Endothelial cell of umbilical vein (primary cell): ENCODE measurements around the gene ADSL. TPM values are rescaled to one million over a fixed set of nuclear protein-coding genes. Genes with fewer than 3 reads are reported as not detected.

Experiments
- BruUV-seq: library from RNA; stranded (reverse); fragments of 400-500 nt; replicated peaks from 2 replicates; lab custom pipeline; 2021; lab: Mats Ljungman, UMichigan
- CTCF ChIA-PET: fragments of 300-600, 350-600 bp; sonication (Branson Sonifier 250); formaldehyde crosslinking; loops from one replicate; lab custom pipeline; 2021; ENCODE audit warnings: antibody characterized with exemption, inconsistent platforms; lab: Charles Lee
- POLR2A ChIA-PET: fragments of 300-600, 350-600 bp; sonication (Branson Sonifier 250); formaldehyde crosslinking; loops from one replicate; lab custom pipeline; 2021; ENCODE audit warnings: antibody characterized with exemption, inconsistent platforms; lab: Charles Lee
- DNase-seq: peaks from one replicate; pipeline ENCODE4 v3.0.0-alpha.2; 2011; ENCODE audit warnings: low read depth, low spot score
- FAIRE-seq: peaks from 2 replicates; lab custom pipeline; 2011; peaks lifted over from hg19 to GRCh38; lab: Jason Lieb, UNC
- H2AFZ ChIP-seq: 2 replicates; pipeline ENCODE4 v1.6.0; 2012; ENCODE audit warnings: low read depth, low read length, control low read depth, inconsistent platforms
- H3K27ac ChIP-seq: 2 replicates; pipeline ENCODE4 v1.5.1; 2011; ENCODE audit warnings: low read depth, mild to moderate bottlenecking, control low read depth, low read length, moderate library complexity; ENCODE audit not compliant: insufficient read depth
- H3K27me3 ChIP-seq, 2 experiments: 2 replicates each; pipeline versions ENCODE4 v1.6.0 to v1.6.1; 2011; ENCODE audit warnings: low read length in 2 of 2, mixed read lengths in 1 of 2; ENCODE audit not compliant: control insufficient read depth in 2 of 2, insufficient read depth in 2 of 2
- H3K36me3 ChIP-seq, 2 experiments: 2 replicates in 1 of 2; 3 replicates in 1 of 2; pipeline ENCODE4 v1.5.1; 2011; ENCODE audit warnings: low read length in 2 of 2, mild to moderate bottlenecking in 1 of 2, moderate library complexity in 1 of 2; ENCODE audit not compliant: control insufficient read depth in 2 of 2, insufficient read depth in 2 of 2; ENCODE audit errors: extremely low read depth in 1 of 2
- H3K4me1 ChIP-seq: 3 replicates; pipeline ENCODE4 v1.5.1; 2011; ENCODE audit warnings: mild to moderate bottlenecking, low read length; ENCODE audit not compliant: control insufficient read depth, insufficient read depth; ENCODE audit errors: extremely low read depth
- H3K4me2 ChIP-seq: 2 replicates; pipeline ENCODE4 v1.6.1; 2011; ENCODE audit warnings: low read length, control low read depth, mixed read lengths; ENCODE audit not compliant: insufficient read depth
- H3K4me3 ChIP-seq, 3 experiments: fragments of 200-600 bp in 1 of 3; sonication (generic), shearing (Covaris generic) in 1 of 3; replicated peaks in 1 of 3; 2 replicates each; pipeline ENCODE4 v1.5.1; 2011 to 2016; ENCODE audit warnings: control low read depth in 3 of 3, low read length in 3 of 3, mild to moderate bottlenecking in 2 of 3, inconsistent platforms in 1 of 3, low read depth in 1 of 3, moderate library complexity in 1 of 3; ENCODE audit not compliant: insufficient read depth in 1 of 3
- H3K79me2 ChIP-seq: 2 replicates; pipeline ENCODE4 v1.6.0; 2012; ENCODE audit warnings: low read length, inconsistent platforms; ENCODE audit not compliant: control insufficient read depth, insufficient read depth
- H3K9ac ChIP-seq: replicated peaks from 2 replicates; pipeline ENCODE3; 2011; ENCODE audit warnings: low read length, control low read depth; ENCODE audit not compliant: insufficient read depth; ENCODE audit errors: extremely low read depth
- H3K9me1 ChIP-seq: replicated peaks from 3 replicates; pipeline ENCODE4 v1.6.0; 2011; ENCODE audit warnings: mild to moderate bottlenecking, low read length; ENCODE audit not compliant: control insufficient read depth, insufficient read depth; ENCODE audit errors: extremely low read depth
- H3K9me3 ChIP-seq: replicated peaks from 2 replicates; pipeline ENCODE4 v1.5.1; 2012; ENCODE audit warnings: low read length, inconsistent platforms; ENCODE audit not compliant: control insufficient read depth, insufficient read depth
- H4K20me1 ChIP-seq: replicated peaks from 2 replicates; pipeline ENCODE3; 2011; ENCODE audit warnings: mild to moderate bottlenecking, low read length; ENCODE audit not compliant: control insufficient read depth, insufficient read depth; ENCODE audit errors: extremely low read depth
- EZH2 ChIP-seq: IDR thresholded peaks from 2 replicates; pipeline ENCODE4 v1.6.1; 2012; ENCODE audit warnings: borderline replicate concordance, low read depth, mild to moderate bottlenecking, moderate library complexity, low read length, inconsistent platforms; ENCODE audit not compliant: severe bottlenecking
- FOS ChIP-seq: IDR thresholded peaks from 2 replicates; pipeline ENCODE4 v1.6.1; 2011; ENCODE audit warnings: mild to moderate bottlenecking, low read length, moderate library complexity, borderline replicate concordance; ENCODE audit not compliant: insufficient read depth
- GATA2 ChIP-seq: IDR thresholded peaks from 2 replicates; pipeline ENCODE4 v1.7.0; 2011; ENCODE audit warnings: low read depth, mild to moderate bottlenecking, moderate library complexity, mixed read lengths, low read length; ENCODE audit not compliant: insufficient read length, insufficient read depth
- JUN ChIP-seq: IDR thresholded peaks from 2 replicates; pipeline ENCODE4 v1.6.1; 2011; ENCODE audit warnings: borderline replicate concordance, low read depth; ENCODE audit not compliant: insufficient read length, insufficient read depth
- MAX ChIP-seq: IDR thresholded peaks from 2 replicates; pipeline ENCODE4 v1.6.1; 2011; ENCODE audit not compliant: insufficient read depth, insufficient read length
- POLR2A ChIP-seq: IDR thresholded peaks from 2 replicates; pipeline ENCODE4 v1.6.1; 2012; ENCODE audit warnings: low read depth, mild to moderate bottlenecking, control low read depth, low read length
- POLR2AphosphoS5 ChIP-seq: IDR thresholded peaks from 2 replicates; pipeline ENCODE4 v1.6.1; 2012; ENCODE audit warnings: low read depth, mild to moderate bottlenecking, control low read depth, low read length, moderate library complexity; ENCODE audit not compliant: insufficient read depth
- dilution Hi-C: fragments of 300-500 bp; cut with MboI; formaldehyde crosslinking; loops from one replicate; pipeline ENCODE4 v1.15.0; 2019; ENCODE audit warnings: low sequenced_read_pairs; ENCODE audit not compliant: extremely low pct_ligation_motif_present
- intact Hi-C: fragments of 100-400 bp; cut with micrococcal nuclease; formaldehyde crosslinking; loops from one replicate; pipeline ENCODE4 v1.10.0; 2022
- polyA plus RNA-seq, 4 experiments: library from polyadenylated mRNA; depleted of rRNA in 3 of 4; stranded (reverse) in 3 of 4; unstranded in 1 of 4; fragments of >200 nt; gene quantifications; 2 replicates each; pipeline versions ENCODE4 v1.2.1 to v1.2.3, GENCODE V29; 2011 to 2012; ENCODE audit warnings: missing spikeins in 1 of 4
- total RNA-seq: library from RNA; stranded (reverse); gene quantifications from 2 replicates; pipeline ENCODE4 v1.2.3, GENCODE V29; 2021
- TF ChIP-seq, protein P1 (sequence below), 2 donors: IDR thresholded peaks; 1 replicate in 1 of 2; 2 replicates in 1 of 2; pipeline ENCODE4 v1.5.1; 2011; ENCODE audit warnings: low read length in 2 of 2, mild to moderate bottlenecking in 2 of 2, moderate library complexity in 2 of 2, control low read depth in 1 of 2, inconsistent platforms in 1 of 2, low read depth in 1 of 2; ENCODE audit not compliant: insufficient read depth in 1 of 2; ENCODE audit errors: extremely low read depth in 1 of 2

ADSL gene
- total and polyA plus RNA-seq, 2 donors (not counting 3 experiments of a cell fraction or from before 2014, with no cell fraction given): 103 to 141 TPM

- POLR2A ChIA-PET: no interaction called here
- H2AFZ ChIP-seq: no peak overlapping the region
These were observed 44.2 kb upstream of the ADSL start for GRCh38 chr22:40302149-40302548.

DNA sequence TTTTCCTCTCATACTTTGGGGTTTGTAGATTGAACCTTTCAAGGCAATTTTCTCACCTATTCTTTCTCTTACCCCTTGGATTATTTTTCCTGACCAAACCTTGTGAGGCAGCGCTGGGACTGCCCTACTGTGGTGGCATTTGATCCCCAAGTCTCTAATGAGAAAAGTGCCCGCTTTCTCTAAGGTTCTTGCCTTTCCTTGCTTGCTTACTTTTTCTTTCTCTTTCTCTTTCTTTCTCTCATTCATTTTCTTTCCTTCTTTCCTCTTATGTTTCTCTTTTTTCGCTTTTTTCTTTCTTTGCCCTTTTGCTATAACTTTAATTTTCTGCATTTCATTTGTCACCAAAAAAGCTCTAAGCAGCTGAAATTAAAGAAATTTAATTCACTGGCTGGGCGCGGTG, 40.7 kb upstream of the ADSL start:
- ChIA-PET POLR2A (no interaction called here), CTCF (no interaction called here)
- Histone ChIP-seq H3K9me3 (no peaks in the 10 kb centered on the region), H2AFZ (no peak overlapping the region), H4K20me1 (no peaks in the 10 kb centered on the region), H3K27ac (no peak overlapping the region), H3K4me1 (no peaks in the 10 kb centered on the region), H3K79me2 (no peaks in the 10 kb centered on the region), H3K4me3 (no peak overlapping the region), H3K27me3 (no peaks in the 10 kb centered on the region), H3K4me2 (no peak overlapping the region), H3K9ac (no peak overlapping the region), H3K9me1 (no peaks in the 10 kb centered on the region), H3K36me3 (peaks cover 8 to 20% of the 10 kb centered on the region in 2 experiments)
- DNase-seq (no peak), FAIRE-seq (no peak)
- intact Hi-C loops: no loop called here
- no TSS peak for BruUV-seq
- TF ChIP-seq, protein P1, sequence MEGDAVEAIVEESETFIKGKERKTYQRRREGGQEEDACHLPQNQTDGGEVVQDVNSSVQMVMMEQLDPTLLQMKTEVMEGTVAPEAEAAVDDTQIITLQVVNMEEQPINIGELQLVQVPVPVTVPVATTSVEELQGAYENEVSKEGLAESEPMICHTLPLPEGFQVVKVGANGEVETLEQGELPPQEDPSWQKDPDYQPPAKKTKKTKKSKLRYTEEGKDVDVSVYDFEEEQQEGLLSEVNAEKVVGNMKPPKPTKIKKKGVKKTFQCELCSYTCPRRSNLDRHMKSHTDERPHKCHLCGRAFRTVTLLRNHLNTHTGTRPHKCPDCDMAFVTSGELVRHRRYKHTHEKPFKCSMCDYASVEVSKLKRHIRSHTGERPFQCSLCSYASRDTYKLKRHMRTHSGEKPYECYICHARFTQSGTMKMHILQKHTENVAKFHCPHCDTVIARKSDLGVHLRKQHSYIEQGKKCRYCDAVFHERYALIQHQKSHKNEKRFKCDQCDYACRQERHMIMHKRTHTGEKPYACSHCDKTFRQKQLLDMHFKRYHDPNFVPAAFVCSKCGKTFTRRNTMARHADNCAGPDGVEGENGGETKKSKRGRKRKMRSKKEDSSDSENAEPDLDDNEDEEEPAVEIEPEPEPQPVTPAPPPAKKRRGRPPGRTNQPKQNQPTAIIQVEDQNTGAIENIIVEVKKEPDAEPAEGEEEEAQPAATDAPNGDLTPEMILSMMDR (IDR thresholded peaks at IDR 0.05; ENCODE audit: extremely low read depth in 1 of 2, insufficient read depth in 1 of 2, low read depth in 1 of 2, low read length in 2 of 2): no peak
- TF ChIP-seq MAX (no peak), GATA2 (no peak), EZH2 (no peak)
- dilution Hi-C loops: no loop called here

More at GRCh38 chr22:40302149-40302548, 44.2 kb upstream of the ADSL start:
- BruUV-seq: no TSS peak
- intact Hi-C loops: no loop called here
- no peak overlapping the region for H3K27ac ChIP-seq
- H3K4me3 ChIP-seq: no peak overlapping the region
- FAIRE-seq: no peak
- peaks cover 5% of the 10 kb centered on the region for H3K4me1 ChIP-seq
- no peak overlapping the region for H3K9ac ChIP-seq
- no peaks in the 10 kb centered on the region for H3K27me3 ChIP-seq
- DNase-seq: no peak
- H3K79me2 ChIP-seq: no peaks in the 10 kb centered on the region
- H3K4me2 ChIP-seq: no peak overlapping the region
- TF ChIP-seq FOS: no peak
- TF ChIP-seq, protein P1 (IDR thresholded peaks at IDR 0.05; ENCODE audit: extremely low read depth in 1 of 2, insufficient read depth in 1 of 2, low read depth in 1 of 2, low read length in 2 of 2): no peak
- no peak for TF ChIP-seq POLR2AphosphoS5
- TF ChIP-seq JUN: no peak
- no peak for TF ChIP-seq GATA2
- TF ChIP-seq EZH2: no peak
- no peak for TF ChIP-seq POLR2A
- CTCF ChIA-PET: interaction anchor here (0.7 kb wide), 1 partner anchor 302 kb away, joined by 3 read pairs; no protein-coding TSS in a partner anchor
- peaks cover 9 to 10% of the 10 kb centered on the region in 2 experiments for H3K36me3 ChIP-seq
- H3K9me3 ChIP-seq: no peaks in the 10 kb centered on the region
- H4K20me1 ChIP-seq: no peaks in the 10 kb centered on the region
- dilution Hi-C loops: no loop called here
- H3K9me1 ChIP-seq: no peaks in the 10 kb centered on the region
